SK-N-SH (cell line): ENCODE results near the gene ADK. TPM values are rescaled to one million over a fixed set of nuclear protein-coding genes. Genes with fewer than 3 reads are reported as not detected.

Experiments used
- CTCF ChIA-PET: fragments of 300-600, 350-600 bp; formaldehyde crosslinking; extraction: SDS; loops from one replicate; lab custom pipeline; 2021; lab: Yijun Ruan, JAX
- POLR2A ChIA-PET: fragments of 350-600 bp; sonication (Branson Sonifier 250); formaldehyde crosslinking; extraction: SDS; loops from one replicate; lab custom pipeline; 2020; ENCODE audit warnings: antibody characterized with exemption, inconsistent platforms; lab: Yijun Ruan, JAX
- DNase-seq: peaks from one replicate; pipeline ENCODE4 v3.0.0; 2012
- H2AFZ ChIP-seq: fragments of 200-600 bp; sonication (generic); 2 replicates; pipeline ENCODE4 v1.8.1; 2016; ENCODE audit warnings: antibody characterized with exemption, mild to moderate bottlenecking, low read depth
- H3F3A ChIP-seq: fragments of 200-600 bp; sonication (generic); replicated peaks from 2 replicates; pipeline ENCODE3; 2016; ENCODE audit warnings: antibody characterized with exemption, mild to moderate bottlenecking; ENCODE audit not compliant: insufficient read depth
- H3K27ac ChIP-seq, 2 experiments: fragments of 200-500 bp in 1 of 2; fragments of 200-600 bp in 1 of 2; sonication (Bioruptor generic) in 1 of 2; sonication (generic), shearing (Covaris generic) in 1 of 2; 2 replicates each; pipeline versions ENCODE4 v1.5.1 to v1.6.1; 2014 to 2016; ENCODE audit warnings: low read depth in 2 of 2, inconsistent platforms in 1 of 2, low read length in 1 of 2, mild to moderate bottlenecking in 1 of 2, mixed read lengths in 1 of 2
- H3K27me3 ChIP-seq: fragments of 200-600 bp; sonication (generic), shearing (Covaris generic); 2 replicates; pipeline ENCODE4 v1.6.1; 2016; ENCODE audit warnings: mixed run types; ENCODE audit not compliant: insufficient read depth
- H3K36me3 ChIP-seq, 2 experiments: fragments of 200-500 bp in 1 of 2; fragments of 200-600 bp in 1 of 2; sonication (Bioruptor generic) in 1 of 2; sonication (generic) in 1 of 2; replicated peaks in 1 of 2; 2 replicates each; pipeline versions ENCODE3 to v1.5.1; 2014 to 2016; ENCODE audit warnings: low read length in 1 of 2, mild to moderate bottlenecking in 1 of 2; ENCODE audit not compliant: insufficient read depth in 2 of 2, control insufficient read depth in 1 of 2
- H3K4me1 ChIP-seq, 2 experiments: fragments of 200-500 bp in 1 of 2; fragments of 200-600 bp in 1 of 2; sonication (Bioruptor generic) in 1 of 2; sonication (generic), shearing (Covaris generic) in 1 of 2; 2 replicates each; pipeline versions ENCODE4 v1.5.1 to v1.6.1; 2014 to 2016; ENCODE audit warnings: low read depth in 1 of 2, low read length in 1 of 2, mixed run types in 1 of 2; ENCODE audit not compliant: insufficient read depth in 2 of 2, control insufficient read depth in 1 of 2
- H3K4me2 ChIP-seq: fragments of 200-600 bp; sonication (generic), shearing (Covaris generic); 2 replicates; pipeline ENCODE4 v1.6.1; 2017; ENCODE audit warnings: mixed run types
- H3K4me3 ChIP-seq, 2 experiments: fragments of 200-500 bp in 1 of 2; fragments of 200-600 bp in 1 of 2; sonication (Bioruptor generic) in 1 of 2; sonication (generic), shearing (Covaris generic) in 1 of 2; 2 replicates each; pipeline versions ENCODE4 v1.5.1 to v1.8.1; 2014 to 2016; ENCODE audit warnings: low read depth in 2 of 2, inconsistent platforms in 1 of 2, low read length in 1 of 2, mild to moderate bottlenecking in 1 of 2, mixed read lengths in 1 of 2, moderate library complexity in 1 of 2
- H3K79me2 ChIP-seq: fragments of 200-600 bp; sonication (generic); 2 replicates; pipeline ENCODE4 v1.8.1; 2017; ENCODE audit warnings: mild to moderate bottlenecking; ENCODE audit not compliant: insufficient read depth
- H3K9ac ChIP-seq: fragments of 200-600 bp; sonication (generic); 2 replicates; pipeline ENCODE4 v1.6.1; 2017; ENCODE audit warnings: mixed run types
- H3K9me2 ChIP-seq: fragments of 200-600 bp; sonication (generic); 2 replicates; pipeline ENCODE4 v1.6.1; 2017; ENCODE audit warnings: mixed run types
- H3K9me3 ChIP-seq: fragments of 200-600 bp; sonication (generic); 2 replicates; pipeline ENCODE4 v1.6.1; 2017; ENCODE audit warnings: mixed run types, mild to moderate bottlenecking, moderate library complexity
- H4K20me1 ChIP-seq: fragments of 200-600 bp; sonication (generic); 2 replicates; pipeline ENCODE4 v1.6.1; 2017; ENCODE audit warnings: mild to moderate bottlenecking, mixed run types; ENCODE audit not compliant: insufficient read depth
- CHD2 ChIP-seq: fragments of 150-350 bp; IDR thresholded peaks from 2 replicates; pipeline ENCODE4 v1.6.1; 2018; ENCODE audit warnings: low read length; ENCODE audit not compliant: partially characterized antibody
- CTCF ChIP-seq: fragments of 200-600 bp; sonication (generic); IDR thresholded peaks from 2 replicates; pipeline ENCODE4 v1.6.1; 2017; ENCODE audit warnings: antibody characterized with exemption, mild to moderate bottlenecking, moderate library complexity
- GABPA ChIP-seq: IDR thresholded peaks from 2 replicates; pipeline ENCODE4 v1.4.0; 2012; ENCODE audit warnings: low read depth, mild to moderate bottlenecking
- JUND ChIP-seq: IDR thresholded peaks from 2 replicates; pipeline ENCODE4 v1.4.0; 2012
- RAD21 ChIP-seq: IDR thresholded peaks from 2 replicates; pipeline ENCODE4 v1.6.1; 2012; ENCODE audit warnings: mild to moderate bottlenecking, low read length
- RFX5 ChIP-seq: IDR thresholded peaks from 2 replicates; pipeline ENCODE4 v1.6.1; 2012; ENCODE audit warnings: mild to moderate bottlenecking, improper control_type of control experiment, low read length
- SMC3 ChIP-seq: IDR thresholded peaks from 2 replicates; pipeline ENCODE4 v1.6.1; 2012; ENCODE audit warnings: low read depth, low read length, improper control_type of control experiment
- TCF12 ChIP-seq: IDR thresholded peaks from 2 replicates; pipeline ENCODE4 v1.4.0; 2012
- USF1 ChIP-seq: IDR thresholded peaks from 2 replicates; pipeline ENCODE4 v1.4.0; 2012; ENCODE audit warnings: low read depth, borderline replicate concordance
- WGBS: methylation state at CpG from one replicate; pipeline ENCODE4 v1.1.6; 2017; ENCODE audit warnings: low lambda C conversion rate; 5-methylcytosine and 5-hydroxymethylcytosine counted together
- polyA plus RNA-seq, 3 experiments: library from polyadenylated mRNA; depleted of rRNA; stranded (reverse); fragments of >200 nt; gene quantifications; 2 replicates each; pipeline ENCODE4 v1.2.3, GENCODE V29; 2012

The ADK gene
- polyA plus RNA-seq, 1 of the 3 experiments (the other 2 are of a cell fraction) = 25.1 TPM

GRCh38 chr10:74150990-74151878 lies at the start of gene ADK (continued):
- no peak for TF ChIP-seq CHD2
- no peak for TF ChIP-seq RFX5
- no peak for TF ChIP-seq GABPA
- TF ChIP-seq TCF12 = no peak
- no peak for TF ChIP-seq JUND
- peak; percentile 39 for TF ChIP-seq CTCF

- DNase-seq = peak; percentile 36
Observed at GRCh38 chr10:74103560-74104258, 47.3 kb upstream of the ADK start.

More at GRCh38 chr10:74103560-74104258, 47.3 kb upstream of the ADK start:
- Histone ChIP-seq H3K79me2 (peaks cover 50% of the 10 kb centered on the region), H3K9me3 (no peaks in the 10 kb centered on the region), H2AFZ (no peak overlapping the region), H3F3A (peaks cover 50% of the 10 kb centered on the region), H3K4me3 (no peak overlapping the region), H3K27ac (no peak overlapping the region; a peak in 1 of 4 replicates), H3K4me1 (peaks cover 0 to 5% of the 10 kb centered on the region in 2 experiments; a peak in 1 of 4 replicates), H3K9ac (no peak overlapping the region), H3K27me3 (no peaks in the 10 kb centered on the region), H4K20me1 (no peaks in the 10 kb centered on the region; the same call in 1 of the 2 replicates), H3K9me2 (no peaks in the 10 kb centered on the region), H3K4me2 (no peak overlapping the region), H3K36me3 (peaks cover 77 to 87% of the 10 kb centered on the region in 2 experiments)
- CTCF ChIA-PET = interaction anchor here (0.6 to 4.3 kb wide), 17 partner anchors 8 to 252 kb away, joined by 3 to 29 read pairs (median 4); no protein-coding TSS in a partner anchor
- no peak for TF ChIP-seq USF1
- TF ChIP-seq RAD21 = peak; percentile 60
- peak; percentile 56 for TF ChIP-seq CTCF
- peak; percentile 26; the same call in 1 of the 2 replicates for TF ChIP-seq SMC3
- POLR2A ChIA-PET = no interaction called here
- 90% methylated on average over 11 of the region's 11 CpGs for WGBS
